ENCODE data around the gene ZNHIT3.

Gene ZNHIT3

DNA sequence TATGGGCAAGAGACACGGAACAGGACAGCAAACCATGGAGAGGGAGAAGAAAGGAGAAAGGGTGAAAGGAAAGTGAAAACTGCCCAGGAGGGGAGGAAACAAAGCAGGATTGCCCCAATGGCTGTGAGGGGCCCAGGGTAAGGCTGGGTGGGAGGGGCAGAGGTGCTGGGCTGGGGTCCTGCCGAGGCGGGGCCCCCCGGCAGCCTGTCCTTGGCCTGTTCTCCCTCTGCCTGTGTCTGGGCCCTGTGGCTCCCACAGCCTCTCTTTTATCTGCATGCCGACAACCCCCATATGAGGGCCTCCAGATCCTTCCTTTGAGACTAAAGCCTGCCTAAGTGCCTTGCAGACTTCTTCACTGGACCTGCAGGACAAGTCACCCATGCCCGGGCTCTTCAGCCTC lies 15.5 kb downstream of the ZNHIT3 start:
- Histone ChIP-seq H2AFZ (ENCODE audit: low read length) (no peak overlapping the region), H3K27ac (ENCODE audit: low read depth, low read length, poor library complexity, severe bottlenecking) (no peak overlapping the region), H3K9me2 (ENCODE audit: low read depth, low read length) (no peaks in the 10 kb centered on the region), H3K36me3 (ENCODE audit: insufficient read depth, low read length) (peaks cover 74% of the 10 kb centered on the region), H3K4me2 (ENCODE audit: low read length) (no peak overlapping the region), H3K79me2 (ENCODE audit: insufficient read depth, low read length) (no peaks in the 10 kb centered on the region), H3K4me1 (ENCODE audit: insufficient read depth, low read length, severe bottlenecking) (no peaks in the 10 kb centered on the region), H3K4me3 (ENCODE audit: low read depth, low read length, poor library complexity, severe bottlenecking) (no peak overlapping the region), H3K9me3 (ENCODE audit: low read length) (no peaks in the 10 kb centered on the region), H3K27me3 (ENCODE audit: insufficient read depth, low read length) (no peaks in the 10 kb centered on the region), H3K9ac (ENCODE audit: low read length) (no peak overlapping the region), H3F3A (ENCODE audit: insufficient read depth, low read length) (no peaks in the 10 kb centered on the region), H4K20me1 (ENCODE audit: insufficient read depth, low read length) (no peaks in the 10 kb centered on the region)
- no peak for TF ChIP-seq EZH2 (IDR thresholded peaks at IDR 0.05; ENCODE audit: borderline replicate concordance, low read length)
- TF ChIP-seq, protein P1, sequence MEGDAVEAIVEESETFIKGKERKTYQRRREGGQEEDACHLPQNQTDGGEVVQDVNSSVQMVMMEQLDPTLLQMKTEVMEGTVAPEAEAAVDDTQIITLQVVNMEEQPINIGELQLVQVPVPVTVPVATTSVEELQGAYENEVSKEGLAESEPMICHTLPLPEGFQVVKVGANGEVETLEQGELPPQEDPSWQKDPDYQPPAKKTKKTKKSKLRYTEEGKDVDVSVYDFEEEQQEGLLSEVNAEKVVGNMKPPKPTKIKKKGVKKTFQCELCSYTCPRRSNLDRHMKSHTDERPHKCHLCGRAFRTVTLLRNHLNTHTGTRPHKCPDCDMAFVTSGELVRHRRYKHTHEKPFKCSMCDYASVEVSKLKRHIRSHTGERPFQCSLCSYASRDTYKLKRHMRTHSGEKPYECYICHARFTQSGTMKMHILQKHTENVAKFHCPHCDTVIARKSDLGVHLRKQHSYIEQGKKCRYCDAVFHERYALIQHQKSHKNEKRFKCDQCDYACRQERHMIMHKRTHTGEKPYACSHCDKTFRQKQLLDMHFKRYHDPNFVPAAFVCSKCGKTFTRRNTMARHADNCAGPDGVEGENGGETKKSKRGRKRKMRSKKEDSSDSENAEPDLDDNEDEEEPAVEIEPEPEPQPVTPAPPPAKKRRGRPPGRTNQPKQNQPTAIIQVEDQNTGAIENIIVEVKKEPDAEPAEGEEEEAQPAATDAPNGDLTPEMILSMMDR (IDR thresholded peaks at IDR 0.05; ENCODE audit: low read length) = no peak

GRCh38 chr17:36503456-36504155 lies 17.1 kb downstream of the ZNHIT3 start:
- Histone ChIP-seq H4K20me1 (ENCODE audit: insufficient read depth, low read length) (no peaks in the 10 kb centered on the region), H3K9me2 (ENCODE audit: low read depth, low read length) (no peaks in the 10 kb centered on the region), H3K27ac (ENCODE audit: low read depth, low read length, poor library complexity, severe bottlenecking) (no peak overlapping the region), H3K4me1 (ENCODE audit: insufficient read depth, low read length, severe bottlenecking) (no peaks in the 10 kb centered on the region), H3F3A (ENCODE audit: insufficient read depth, low read length) (no peaks in the 10 kb centered on the region), H3K27me3 (ENCODE audit: insufficient read depth, low read length) (no peaks in the 10 kb centered on the region), H3K9me3 (ENCODE audit: low read length) (no peaks in the 10 kb centered on the region), H3K4me2 (ENCODE audit: low read length) (no peak overlapping the region), H2AFZ (ENCODE audit: low read length) (no peak overlapping the region), H3K79me2 (ENCODE audit: insufficient read depth, low read length) (no peaks in the 10 kb centered on the region), H3K9ac (ENCODE audit: low read length) (no peak overlapping the region), H3K4me3 (ENCODE audit: low read depth, low read length, poor library complexity, severe bottlenecking) (no peak overlapping the region), H3K36me3 (ENCODE audit: insufficient read depth, low read length) (peaks cover 65% of the 10 kb centered on the region)
- TF ChIP-seq, protein P1 (IDR thresholded peaks at IDR 0.05; ENCODE audit: low read length) = no peak
- no peak for TF ChIP-seq EZH2 (IDR thresholded peaks at IDR 0.05; ENCODE audit: borderline replicate concordance, low read length)

DNA sequence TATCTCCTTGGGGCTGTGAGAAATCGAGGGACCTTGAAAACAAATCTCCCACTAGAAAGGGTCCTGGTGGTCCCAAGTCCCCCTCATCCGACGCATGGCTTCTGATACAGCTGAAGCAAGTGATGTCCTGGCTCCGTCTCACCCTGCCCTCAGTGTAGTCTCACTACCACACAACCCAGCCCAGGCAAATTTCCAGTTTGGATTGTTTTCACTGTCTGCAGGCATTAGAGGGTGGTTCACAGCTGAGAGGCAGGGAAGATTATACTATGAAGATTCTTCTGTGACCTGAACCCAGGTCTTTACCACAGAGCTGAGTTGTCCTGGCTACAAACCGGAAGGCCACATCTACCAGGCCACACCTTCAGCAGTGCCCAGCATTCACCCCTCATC lies 17.7 kb downstream of the ZNHIT3 start:
- no peak overlapping the region for H3K27ac ChIP-seq (ENCODE audit: low read depth, low read length, poor library complexity, severe bottlenecking)
- H3K79me2 ChIP-seq (ENCODE audit: insufficient read depth, low read length) = no peaks in the 10 kb centered on the region

More for the DNA sequence above, 17.7 kb downstream of the ZNHIT3 start:
- H3K9me2 ChIP-seq (ENCODE audit: low read depth, low read length) = no peaks in the 10 kb centered on the region
- H3K27me3 ChIP-seq (ENCODE audit: insufficient read depth, low read length) = no peaks in the 10 kb centered on the region
- no peak overlapping the region for H3K4me2 ChIP-seq (ENCODE audit: low read length)
- H2AFZ ChIP-seq (ENCODE audit: low read length) = no peak overlapping the region
- H3K9ac ChIP-seq (ENCODE audit: low read length) = no peak overlapping the region
- no peaks in the 10 kb centered on the region for H3K9me3 ChIP-seq (ENCODE audit: low read length)
- peaks cover 67% of the 10 kb centered on the region for H3K36me3 ChIP-seq (ENCODE audit: insufficient read depth, low read length)
- no peaks in the 10 kb centered on the region for H3K4me1 ChIP-seq (ENCODE audit: insufficient read depth, low read length, severe bottlenecking)
- TF ChIP-seq EZH2 (IDR thresholded peaks at IDR 0.05; ENCODE audit: borderline replicate concordance, low read length) = no peak
- TF ChIP-seq, protein P1 (IDR thresholded peaks at IDR 0.05; ENCODE audit: low read length) = no peak
- H3F3A ChIP-seq (ENCODE audit: insufficient read depth, low read length) = no peaks in the 10 kb centered on the region
- no peak overlapping the region for H3K4me3 ChIP-seq (ENCODE audit: low read depth, low read length, poor library complexity, severe bottlenecking)
- H4K20me1 ChIP-seq (ENCODE audit: insufficient read depth, low read length) = no peaks in the 10 kb centered on the region
